ENCODE measurements around the gene DUSP1. TPM values are rescaled to one million over a fixed set of nuclear protein-coding genes. Genes with fewer than 3 reads are reported as not detected.

Gene DUSP1
- total RNA-seq, 1 donor from 2014 or later: 2,876 TPM

GRCh38 chr5:172739375-172739774 is 31.6 kb downstream of the DUSP1 start:
- Histone ChIP-seq H3K36me3 (no peaks in the 10 kb centered on the region), H3K27me3 (no peaks in the 10 kb centered on the region), H3K9me3 (no peaks in the 10 kb centered on the region), H3K4me3 (no peak overlapping the region), H3K4me1 (peaks cover 36% of the 10 kb centered on the region), H3K27ac (no peak overlapping the region)
- no peak for DNase-seq (ENCODE audit: extremely low spot score in 2 of 2)
- TF ChIP-seq POLR2AphosphoS5 (IDR thresholded peaks at IDR 0.05; ENCODE audit: insufficient read depth in 1 of 2, low read depth in 1 of 2) (no peak), POLR2A (IDR thresholded peaks at IDR 0.05) (no peak), CTCF (IDR thresholded peaks at IDR 0.05) (no peak)
- intact Hi-C loops (cut with DNase I): no loop called here

GRCh38 chr5:172736508-172737135 is 34.4 kb downstream of the DUSP1 start:
- Histone ChIP-seq H3K4me3 (no peak overlapping the region), H3K27ac (peak overlapping the region; percentile 95), H3K27me3 (no peaks in the 10 kb centered on the region), H3K9me3 (no peaks in the 10 kb centered on the region), H3K36me3 (no peaks in the 10 kb centered on the region), H3K4me1 (peaks cover 49% of the 10 kb centered on the region)
- no peak for DNase-seq (ENCODE audit: extremely low spot score in 2 of 2)
- intact Hi-C loops (cut with DNase I): no loop called here
- TF ChIP-seq POLR2A (IDR thresholded peaks at IDR 0.05) (no peak), POLR2AphosphoS5 (IDR thresholded peaks at IDR 0.05; ENCODE audit: insufficient read depth in 1 of 2, low read depth in 1 of 2) (no peak), CTCF (IDR thresholded peaks at IDR 0.05) (no peak)

GRCh38 chr5:172735141-172735831 is 35.7 kb downstream of the DUSP1 start:
- TF ChIP-seq CTCF (IDR thresholded peaks at IDR 0.05) (no peak), POLR2AphosphoS5 (IDR thresholded peaks at IDR 0.05; ENCODE audit: insufficient read depth in 1 of 2, low read depth in 1 of 2) (no peak), POLR2A (IDR thresholded peaks at IDR 0.05) (no peak)
- Histone ChIP-seq H3K27me3 (no peaks in the 10 kb centered on the region), H3K4me3 (no peak overlapping the region), H3K27ac (peak overlapping the region; percentile 95), H3K9me3 (no peaks in the 10 kb centered on the region), H3K4me1 (peaks cover 38% of the 10 kb centered on the region), H3K36me3 (no peaks in the 10 kb centered on the region)
- no peak for DNase-seq (ENCODE audit: extremely low spot score in 2 of 2)
- intact Hi-C loops (cut with DNase I): no loop called here

- no peak overlapping the region for H3K4me3 ChIP-seq
- TF ChIP-seq POLR2AphosphoS5 (IDR thresholded peaks at IDR 0.05; ENCODE audit: insufficient read depth in 1 of 2, low read depth in 1 of 2) (no peak), POLR2A (IDR thresholded peaks at IDR 0.05) (no peak), CTCF (IDR thresholded peaks at IDR 0.05) (no peak)
- no peaks in the 10 kb centered on the region for H3K36me3 ChIP-seq
- peak overlapping the region; percentile 95 for H3K27ac ChIP-seq
- no peaks in the 10 kb centered on the region for H3K9me3 ChIP-seq
- H3K27me3 ChIP-seq: no peaks in the 10 kb centered on the region
- H3K4me1 ChIP-seq: peaks cover 35% of the 10 kb centered on the region
- DNase-seq (ENCODE audit: extremely low spot score in 2 of 2): no peak
- intact Hi-C loops (cut with DNase I): loop anchor here (5.0 kb wide), 1 partner anchor 33 kb away; no protein-coding TSS in a partner anchor
Observed at GRCh38 chr5:172733974-172734346, 37.0 kb downstream of the DUSP1 start.

Measured in vagina (tissue), 2 donors.